Spleen (tissue), 13 donors: ENCODE measurements around the gene ATG101. TPM values are rescaled to one million over a fixed set of nuclear protein-coding genes. Genes with fewer than 3 reads are reported as not detected.

ENCODE experiments used
- DNase-seq: peaks from one replicate; pipeline ENCODE4 v3.0.0-alpha.2; 2020
- H3K27ac ChIP-seq, 8 donors: fragments of 200-600 bp; sonication (generic) in 7 of 8; 1 replicate in 4 of 8; 2 replicates in 4 of 8; pipeline versions ENCODE4 v1.5.0 to v1.8.0; 2016 to 2021; ENCODE audit warnings: inconsistent platforms in 4 of 8, mild to moderate bottlenecking in 4 of 8, moderate library complexity in 1 of 8
- H3K27me3 ChIP-seq, 7 donors: fragments of 200-600 bp; sonication (generic) in 6 of 7; replicated peaks in 1 of 7; 1 replicate in 4 of 7; 2 replicates in 3 of 7; pipeline versions ENCODE4 v1.5.0 to v1.8.0; 2016 to 2021; ENCODE audit warnings: inconsistent platforms in 3 of 7, mild to moderate bottlenecking in 1 of 7
- H3K36me3 ChIP-seq, 6 donors: fragments of 200-600 bp; sonication (generic) in 5 of 6; 1 replicate in 4 of 6; 2 replicates in 2 of 6; pipeline versions ENCODE4 v1.5.0 to v1.8.0; 2016 to 2021; ENCODE audit warnings: inconsistent platforms in 2 of 6
- H3K4me1 ChIP-seq, 6 donors: fragments of 200-600 bp; sonication (generic) in 5 of 6; 1 replicate in 3 of 6; 2 replicates in 3 of 6; pipeline versions ENCODE4 v1.5.0 to v1.8.0; 2016 to 2021; ENCODE audit warnings: inconsistent platforms in 3 of 6
- H3K4me3 ChIP-seq, 8 donors: fragments of 200-600 bp; sonication (generic) in 7 of 8; 1 replicate in 4 of 8; 2 replicates in 4 of 8; pipeline versions ENCODE4 v1.5.0 to v1.8.0; 2016 to 2021; ENCODE audit warnings: inconsistent platforms in 4 of 8, mild to moderate bottlenecking in 4 of 8, moderate library complexity in 2 of 8
- H3K9me3 ChIP-seq, 8 donors: fragments of 200-600 bp; sonication (generic) in 7 of 8; 1 replicate in 4 of 8; 2 replicates in 4 of 8; pipeline versions ENCODE4 v1.5.0 to v1.8.0; 2016 to 2021; ENCODE audit warnings: inconsistent platforms in 4 of 8
- CTCF ChIP-seq, 11 experiments: fragments of 200-600 bp in 7 of 11; fragments of 450-650 bp in 4 of 11; sonication (generic) in 4 of 11; IDR thresholded peaks in 8 of 11; conservative IDR thresholded peaks in 3 of 11; 1 replicate in 7 of 11; 2 replicates in 4 of 11; pipeline versions ENCODE4 v1.4.0 to v1.8.0; 2016 to 2021; ENCODE audit warnings: antibody characterized with exemption in 11 of 11, inconsistent platforms in 4 of 11, mild to moderate bottlenecking in 1 of 11
- POLR2A ChIP-seq, 3 donors: fragments of 450-650 bp; IDR thresholded peaks; one replicate each; pipeline ENCODE4 v1.5.1; 2017; ENCODE audit warnings: antibody characterized with exemption in 3 of 3, mild to moderate bottlenecking in 1 of 3
- POLR2AphosphoS5 ChIP-seq, 3 donors: sonication (generic); formaldehyde crosslinking; IDR thresholded peaks; one replicate each; pipeline ENCODE4 v1.5.1; 2017; ENCODE audit warnings: antibody characterized with exemption in 3 of 3
- WGBS, 5 donors: extraction: QIAGEN DNeasy Blood & Tissue Kit in 3 of 5; methylation state at CpG; one replicate each; pipeline versions ENCODE4 v1.1.5 to v1.1.7; 2013 to 2018; 5-methylcytosine and 5-hydroxymethylcytosine counted together
- intact Hi-C: fragments of 100-400 bp; cut with DNase I; formaldehyde crosslinking; loops from one replicate; pipeline ENCODE4 v1.15.0; 2023; ENCODE audit warnings: low total_unique reads
- long read RNA-seq, 2 donors: transcript quantifications; one replicate each; lab custom pipeline, GENCODE V29; 2026
- polyA plus RNA-seq, 3 donors: library from polyadenylated mRNA; stranded (reverse); fragments of 200-250 nt; gene quantifications; one replicate each; pipeline ENCODE4 v1.2.1, GENCODE V29; 2013
- total RNA-seq, 7 donors: library from RNA; depleted of rRNA in 3 of 7; stranded (reverse); fragments of >200 nt in 3 of 7; fragmentation: NEBNext Ultra II Directional in 4 of 7; extraction: Animal tissue kit (Norgen Biotek cat#: 25700) in 4 of 7; gene quantifications; one replicate each; pipeline versions ENCODE4 v1.1.0 to v1.2.1, GENCODE V29; 2016 to 2021
- donor health status: healthy with polysubstance abuse.
- donor health status: DM: no; HTN: no; CAD: no; lungs with moderate emphysema.
- donor health status: DM: no; HTN: no; CAD: no.
- donor health status: Bipolar disorder and iron deficiency.
- donor health status: healthy.
- donor health status: DM: no; HTN: no; CAD: no.
- donor health status: DM: yes; HTN: yes; CAD: no.

Gene ATG101, protein sequence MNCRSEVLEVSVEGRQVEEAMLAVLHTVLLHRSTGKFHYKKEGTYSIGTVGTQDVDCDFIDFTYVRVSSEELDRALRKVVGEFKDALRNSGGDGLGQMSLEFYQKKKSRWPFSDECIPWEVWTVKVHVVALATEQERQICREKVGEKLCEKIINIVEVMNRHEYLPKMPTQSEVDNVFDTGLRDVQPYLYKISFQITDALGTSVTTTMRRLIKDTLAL
- total RNA-seq (10 to 100 TPM; 23.5 to 40.1 (median 32.3) TPM), polyA plus RNA-seq (10 to 100 TPM; 32.0 to 81.1 (median 35.3) TPM)
- long read RNA-seq, donor 1, transcript ATG101-201 (4 exons, 1,439 nt) = major isoform, 14 of 16 reads
- long read RNA-seq, donor 1, partial matches to known transcripts = 0 of 16 reads
- long read RNA-seq, donor 1, other reads (novel, unspliced or antisense) = 0 of 16 reads
- long read RNA-seq, donor 2, transcript ATG101-201 (4 exons, 1,439 nt) = major isoform, 8 of 11 reads
- long read RNA-seq, donor 2, partial matches to known transcripts = 0 of 11 reads
- long read RNA-seq, donor 2, other reads (novel, unspliced or antisense) = 0 of 11 reads

- 0 to 1% (median 0%) methylated on average over 32 to 60 of the region's 60 CpGs for WGBS, 5 donors
- Histone ChIP-seq H3K4me1 (peaks cover 23 to 53% (median 48%) of the 10 kb centered on the region in 6 donors), H3K36me3 (peaks cover 0 to 32% (median 9%) of the 10 kb centered on the region in 6 donors), H3K4me3 (peak within 1 kb of the TSS; percentile 88 to 99 (median 97)), H3K27ac (peak within 1 kb of the TSS; percentile 86 to 96 (median 93)), H3K27me3 (no peaks in the 10 kb centered on the region), H3K9me3 (no peaks in the 10 kb centered on the region)
- TF ChIP-seq POLR2A (IDR thresholded peaks at IDR 0.05) (peak in 1 of 3 donors; percentile 67), POLR2AphosphoS5 (IDR thresholded peaks at IDR 0.05) (peak; percentile 86 to 93 (median 88)), CTCF (IDR thresholded peaks at IDR 0.05 in 8 of 11, conservative IDR thresholded peaks at IDR 0.05 in 3 of 11) (peak in 10 of 11 experiments; percentile 35 to 89 (median 74))
- intact Hi-C loops = no loop called here
- peak; percentile 97 for DNase-seq
Observed at GRCh38 chr12:52069327-52070184, at the start of gene ATG101. Gene ATG101 (plus strand): TSS chr12:52069978. CDS start chr12:52073651, 3,673 bp downstream.

DNA sequence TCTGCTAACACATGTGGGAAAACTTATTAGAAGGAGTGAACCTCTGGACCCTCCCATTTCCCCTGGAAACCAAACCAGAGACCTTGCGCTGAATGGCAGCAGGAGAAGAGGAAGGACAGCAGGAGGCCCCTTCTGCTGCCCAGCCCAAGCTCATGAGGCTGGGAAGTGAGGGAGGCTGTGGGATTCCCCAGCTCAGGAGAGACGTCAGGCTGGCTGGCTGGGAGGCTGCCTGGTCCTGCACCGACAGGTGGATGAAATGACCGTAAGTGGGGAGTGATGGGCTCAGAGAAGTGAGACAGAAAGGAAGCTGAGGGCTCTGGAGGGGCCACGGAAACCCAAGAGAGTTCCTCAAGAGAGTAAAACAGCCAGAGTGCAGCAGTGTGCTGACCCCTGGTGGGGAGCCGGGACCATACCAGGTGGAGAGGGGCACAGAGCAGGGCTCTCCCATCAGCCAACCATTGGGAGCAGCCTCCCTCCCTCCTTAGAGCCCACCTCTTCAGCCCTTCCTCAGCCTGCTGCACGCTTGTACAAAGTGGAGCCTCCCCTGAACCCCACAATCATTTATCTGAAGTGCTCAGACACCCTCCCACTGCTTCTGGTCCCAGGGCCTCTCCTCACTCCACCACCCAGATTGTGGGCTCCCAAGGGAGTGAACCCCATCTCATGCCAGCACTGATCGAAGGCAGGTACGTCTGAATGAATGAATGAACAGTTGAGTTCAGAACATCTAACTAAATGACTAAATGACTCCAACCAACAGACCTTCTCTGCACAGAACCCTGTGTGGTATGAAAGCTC, 49.0 kb upstream of the ATG101 start:
- peaks cover 0 to 8% (median 0%) of the 10 kb centered on the region in 7 donors for H3K27me3 ChIP-seq
- no peak overlapping the region for H3K4me3 ChIP-seq
- H3K9me3 ChIP-seq = no peaks in the 10 kb centered on the region
- peaks cover 27 to 59% (median 46%) of the 10 kb centered on the region in 6 donors for H3K4me1 ChIP-seq
- H3K27ac ChIP-seq = peak overlapping the region in 2 of 8 donors; percentile 7 to 35
- peak; percentile 90 for DNase-seq
- TF ChIP-seq POLR2A (IDR thresholded peaks at IDR 0.05) (no peak), POLR2AphosphoS5 (IDR thresholded peaks at IDR 0.05) (peak; percentile 20 to 44 (median 36)), CTCF (IDR thresholded peaks at IDR 0.05 in 8 of 11, conservative IDR thresholded peaks at IDR 0.05 in 3 of 11) (peak; percentile 40 to 89 (median 78))
- peaks cover 0 to 3% (median 0%) of the 10 kb centered on the region in 6 donors for H3K36me3 ChIP-seq
- 18 to 24% (median 22%) methylated on average over 9 of the region's 9 CpGs for WGBS, 5 donors
- intact Hi-C loops = no loop called here

GRCh38 chr12:52022841-52023181, 47.0 kb upstream of the ATG101 start:
- WGBS, 5 donors = 6 to 18% (median 9%) methylated on average over 8 to 14 of the region's 14 CpGs
- TF ChIP-seq POLR2A (IDR thresholded peaks at IDR 0.05) (no peak), POLR2AphosphoS5 (IDR thresholded peaks at IDR 0.05) (no peak), CTCF (IDR thresholded peaks at IDR 0.05 in 8 of 11, conservative IDR thresholded peaks at IDR 0.05 in 3 of 11) (no peak)
- Histone ChIP-seq H3K36me3 (no peaks in the 10 kb centered on the region), H3K4me3 (peak overlapping the region; percentile 45 to 83 (median 56)), H3K9me3 (no peaks in the 10 kb centered on the region), H3K27me3 (peaks cover 0 to 8% (median 0%) of the 10 kb centered on the region in 7 donors), H3K27ac (peak overlapping the region in 5 of 8 donors; percentile 17 to 90 (median 86)), H3K4me1 (peaks cover 29 to 78% (median 59%) of the 10 kb centered on the region in 6 donors)
- intact Hi-C loops = no loop called here
- peak; percentile 84 for DNase-seq
